Stimulated activated memory B cell treated with anti-CD40 and anti-IgM and Interleukin-4, amounts not matched to agents 10 μg/mL and 1 μg/mL and 100 μg/mL, for 72 hours (primary cell): Measurements from ENCODE around the gene RMND5B.
"Not testable (repeated sequence)": the region's sequence is repeated elsewhere in the genome, so short reads cannot be mapped to it uniquely, and the experiment has no call there.

ENCODE experiments used
- ATAC-seq: fragments of 150-1000 bp; cut with Tn5 transposase; 2 replicates; pipeline ENCODE4 v1.10.0; 2021
- H3K27ac Mint-ChIP-seq: one replicate; pipeline ENCODE4 v1.8.0; 2022; ENCODE audit warnings: mild to moderate bottlenecking, mixed read lengths
- H3K27me3 Mint-ChIP-seq: one replicate; pipeline ENCODE4 v1.8.0; 2022; ENCODE audit warnings: mixed read lengths
- H3K36me3 Mint-ChIP-seq: one replicate; pipeline ENCODE4 v1.8.0; 2022; ENCODE audit warnings: mixed read lengths
- H3K4me1 Mint-ChIP-seq: one replicate; pipeline ENCODE4 v1.8.0; 2022; ENCODE audit warnings: mixed read lengths
- H3K4me3 Mint-ChIP-seq: one replicate; pipeline ENCODE4 v1.8.0; 2022; ENCODE audit warnings: mild to moderate bottlenecking, moderate library complexity, mixed read lengths
- H3K9me3 Mint-ChIP-seq: one replicate; pipeline ENCODE4 v1.8.0; 2022; ENCODE audit warnings: mixed read lengths

RMND5B gene

GRCh38 chr5:178193251-178193809, 62.5 kb downstream of the RMND5B start:
- Mint-ChIP-seq H3K4me1 (no peaks in the 10 kb centered on the region), H3K36me3 (peaks cover 6% of the 10 kb centered on the region), H3K4me3 (no peak overlapping the region), H3K27me3 (peaks cover 53% of the 10 kb centered on the region), H3K27ac (no peak overlapping the region), H3K9me3 (peaks cover 6% of the 10 kb centered on the region)
- ATAC-seq = no peak

GRCh38 chr5:178194026-178194425, 63.2 kb downstream of the RMND5B start:
- H3K4me1 Mint-ChIP-seq = no peaks in the 10 kb centered on the region
- H3K4me3 Mint-ChIP-seq = no peak overlapping the region
- H3K36me3 Mint-ChIP-seq = peaks cover 6% of the 10 kb centered on the region
- peaks cover 46% of the 10 kb centered on the region for H3K27me3 Mint-ChIP-seq
- no peak overlapping the region for H3K27ac Mint-ChIP-seq
- no peak for ATAC-seq
- H3K9me3 Mint-ChIP-seq = peaks cover 6% of the 10 kb centered on the region

GRCh38 chr5:178196281-178196812, 65.5 kb downstream of the RMND5B start:
- peaks cover 6% of the 10 kb centered on the region for H3K9me3 Mint-ChIP-seq
- H3K27me3 Mint-ChIP-seq = peaks cover 35% of the 10 kb centered on the region
- no peak for ATAC-seq
- no peak overlapping the region for H3K4me3 Mint-ChIP-seq
- H3K27ac Mint-ChIP-seq = no peak overlapping the region
- no peaks in the 10 kb centered on the region for H3K4me1 Mint-ChIP-seq
- peaks cover 6% of the 10 kb centered on the region for H3K36me3 Mint-ChIP-seq

- peaks cover 6% of the 10 kb centered on the region for H3K36me3 Mint-ChIP-seq
- H3K27ac Mint-ChIP-seq = no peak overlapping the region
- peaks cover 33% of the 10 kb centered on the region for H3K27me3 Mint-ChIP-seq
- H3K4me3 Mint-ChIP-seq = no peak overlapping the region
- H3K9me3 Mint-ChIP-seq = peaks cover 6% of the 10 kb centered on the region
- no peak for ATAC-seq
- H3K4me1 Mint-ChIP-seq = no peaks in the 10 kb centered on the region
Observed at GRCh38 chr5:178196986-178197385, 66.2 kb downstream of the RMND5B start.

GRCh38 chr5:178198151-178198550, 67.3 kb downstream of the RMND5B start:
- H3K4me3 Mint-ChIP-seq = not testable (repeated sequence)

DNA sequence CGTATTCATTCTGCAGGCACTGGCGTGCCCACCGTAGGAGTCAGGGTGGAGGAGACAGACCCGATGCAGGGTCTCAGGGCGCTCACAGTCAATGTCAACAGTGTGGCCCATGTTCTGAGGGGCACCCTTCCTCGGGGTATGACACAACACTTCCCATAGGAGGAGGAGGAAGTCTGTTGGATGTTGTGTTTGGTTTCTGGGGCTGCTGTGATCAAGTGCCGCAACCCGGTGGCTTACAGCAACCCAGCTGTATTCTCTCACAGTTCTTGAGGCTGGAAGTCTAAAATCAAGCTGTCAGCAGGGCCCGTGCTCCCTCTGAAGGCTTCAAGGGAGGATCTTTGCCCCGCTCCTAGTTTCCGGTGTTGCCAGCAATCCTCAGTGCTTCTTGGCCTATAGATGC, 67.9 kb downstream of the RMND5B start:
- Mint-ChIP-seq H3K27ac (no peak overlapping the region), H3K4me1 (no peaks in the 10 kb centered on the region), H3K36me3 (no peaks in the 10 kb centered on the region), H3K27me3 (peaks cover 16% of the 10 kb centered on the region), H3K4me3 (no peak overlapping the region), H3K9me3 (peaks cover 3% of the 10 kb centered on the region)
- ATAC-seq = no peak

More at GRCh38 chr5:178198151-178198550, 67.3 kb downstream of the RMND5B start:
- not testable (repeated sequence) for H3K4me1 Mint-ChIP-seq, H3K27ac Mint-ChIP-seq, H3K36me3 Mint-ChIP-seq, ATAC-seq, H3K9me3 Mint-ChIP-seq
- peaks cover 21% of the 10 kb centered on the region for H3K27me3 Mint-ChIP-seq

DNA sequence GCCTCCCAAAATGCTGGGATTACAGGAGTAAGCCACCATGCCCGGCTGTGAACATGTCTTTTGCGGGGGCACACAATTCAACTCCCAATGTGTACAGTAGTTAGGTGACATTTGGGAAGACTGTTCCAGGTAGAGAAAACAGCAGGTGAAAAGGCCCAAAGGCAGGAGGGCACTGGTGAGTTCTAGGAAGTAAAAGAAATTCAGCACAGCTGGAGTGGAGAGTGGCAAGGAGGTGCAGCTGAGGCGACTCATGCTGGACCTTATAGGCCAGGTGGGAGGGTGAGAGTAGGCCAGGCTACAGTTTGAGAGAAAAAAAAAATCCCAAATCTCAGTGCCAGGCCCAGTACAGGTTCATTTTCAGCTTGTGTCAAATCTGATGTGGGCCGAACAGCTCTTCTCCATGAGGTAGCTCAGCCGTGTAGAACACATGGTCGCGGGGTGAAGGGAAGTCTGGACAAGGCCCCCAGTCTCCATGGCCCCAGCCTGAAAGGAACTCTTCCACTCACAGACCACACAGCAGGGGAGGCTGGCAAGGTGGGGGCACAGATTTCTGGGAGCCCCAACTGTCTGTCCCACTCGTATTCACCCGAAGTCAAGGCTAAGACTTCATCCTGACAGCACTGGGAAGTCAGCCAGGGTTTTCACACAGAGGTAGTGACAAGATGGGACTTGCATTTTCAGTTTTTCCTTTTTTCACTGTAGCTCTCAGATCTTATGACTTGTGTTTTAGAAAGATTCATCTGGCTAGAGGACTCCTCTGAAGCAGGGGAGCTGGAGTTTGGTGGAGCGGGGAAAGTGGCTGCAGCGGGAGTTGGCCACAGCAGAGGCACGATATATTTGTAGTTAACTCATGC, 69.0 kb downstream of the RMND5B start:
- no peaks in the 10 kb centered on the region for H3K4me1 Mint-ChIP-seq
- ATAC-seq = no peak
- no peak overlapping the region for H3K27ac Mint-ChIP-seq
- peaks cover 5% of the 10 kb centered on the region for H3K27me3 Mint-ChIP-seq
- H3K36me3 Mint-ChIP-seq = peaks cover 5% of the 10 kb centered on the region
- peaks cover 3% of the 10 kb centered on the region for H3K9me3 Mint-ChIP-seq
- H3K4me3 Mint-ChIP-seq = no peak overlapping the region
